Caco-2 (cell line): ENCODE measurements around the gene DYRK1A. TPM values are rescaled to one million over a fixed set of nuclear protein-coding genes. Genes with fewer than 3 reads are reported as not detected.

Experiments used
- BruUV-seq: library from RNA; stranded (reverse); fragments of 400-500 nt; replicated peaks from 2 replicates; lab custom pipeline; 2021; lab: Mats Ljungman, UMichigan
- CTCF ChIA-PET: fragments of 300-600 bp; sonication (Branson Sonifier 250); formaldehyde crosslinking; loops from one replicate; lab custom pipeline; 2022; ENCODE audit warnings: antibody characterized with exemption; lab: Charles Lee
- POLR2A ChIA-PET: fragments of 300-600 bp; sonication (Branson Sonifier 250); formaldehyde crosslinking; loops from one replicate; lab custom pipeline; 2022; ENCODE audit warnings: antibody characterized with exemption; lab: Charles Lee
- DNase-seq, 2 experiments: peaks; one replicate each; pipeline versions ENCODE4 v3.0.0 to v3.0.0-alpha.2; 2020 to 2022
- H3K27me3 ChIP-seq: replicated peaks from 2 replicates; pipeline ENCODE4 v1.6.0; 2011; ENCODE audit warnings: low read length; ENCODE audit not compliant: control insufficient read depth, insufficient read depth
- H3K36me3 ChIP-seq: 2 replicates; pipeline ENCODE4 v1.5.1; 2011; ENCODE audit warnings: low read length; ENCODE audit not compliant: control insufficient read depth, insufficient read depth
- H3K4me1 ChIP-seq: fragments of 250-450 bp; sonication (Bioruptor Pico); 2 replicates; pipeline ENCODE4 v1.5.1; 2020; ENCODE audit warnings: mild to moderate bottlenecking
- H3K4me3 ChIP-seq: 2 replicates; pipeline ENCODE4 v1.5.1; 2011; ENCODE audit warnings: low read depth, mild to moderate bottlenecking, control low read depth, low read length
- H3K9me3 ChIP-seq: fragments of 250-450 bp; sonication (Bioruptor Pico); 2 replicates; pipeline ENCODE4 v1.5.1; 2020; ENCODE audit warnings: mild to moderate bottlenecking, moderate library complexity
- H3K27ac Mint-ChIP-seq: one replicate; pipeline ENCODE4 v1.8.0; 2022; ENCODE audit warnings: mixed read lengths; ENCODE audit not compliant: unreplicated experiment
- H3K27me3 Mint-ChIP-seq: one replicate; pipeline ENCODE4 v1.8.0; 2022; ENCODE audit warnings: mixed read lengths; ENCODE audit not compliant: insufficient read depth, unreplicated experiment
- H3K36me3 Mint-ChIP-seq: one replicate; pipeline ENCODE4 v1.8.0; 2022; ENCODE audit warnings: mild to moderate bottlenecking, mixed read lengths; ENCODE audit not compliant: insufficient read depth, unreplicated experiment
- H3K4me1 Mint-ChIP-seq: one replicate; pipeline ENCODE4 v1.8.0; 2022; ENCODE audit warnings: low read depth, mixed read lengths; ENCODE audit not compliant: unreplicated experiment
- H3K4me3 Mint-ChIP-seq: one replicate; pipeline ENCODE4 v1.8.0; 2022; ENCODE audit warnings: mild to moderate bottlenecking, moderate library complexity, mixed read lengths; ENCODE audit not compliant: unreplicated experiment
- H3K9me3 Mint-ChIP-seq: one replicate; pipeline ENCODE4 v1.8.0; 2022; ENCODE audit warnings: mixed read lengths; ENCODE audit not compliant: unreplicated experiment
- intact Hi-C: fragments of 100-400 bp; cut with micrococcal nuclease; formaldehyde crosslinking; loops from one replicate; pipeline ENCODE4 v1.10.0; 2022; ENCODE audit not compliant: unreplicated experiment
- total RNA-seq: library from RNA; stranded (reverse); gene quantifications from 2 replicates; pipeline ENCODE4 v1.2.3, GENCODE V29; 2022
- TF ChIP-seq, protein P1 (sequence below), 2 experiments: fragments of 200-600 bp in 1 of 2; IDR thresholded peaks; 1 replicate in 1 of 2; 2 replicates in 1 of 2; pipeline versions ENCODE4 v1.5.1 to v1.8.0; 2011 to 2022; ENCODE audit warnings: antibody characterized with exemption in 1 of 2, control low read depth in 1 of 2, inconsistent platforms in 1 of 2, low read depth in 1 of 2, low read length in 1 of 2, mild to moderate bottlenecking in 1 of 2, moderate library complexity in 1 of 2; ENCODE audit not compliant: insufficient read depth in 1 of 2, severe bottlenecking in 1 of 2, unreplicated experiment in 1 of 2

DYRK1A gene
- total RNA-seq, 1 experiment from 2014 or later, result 50.9 TPM

DNA sequence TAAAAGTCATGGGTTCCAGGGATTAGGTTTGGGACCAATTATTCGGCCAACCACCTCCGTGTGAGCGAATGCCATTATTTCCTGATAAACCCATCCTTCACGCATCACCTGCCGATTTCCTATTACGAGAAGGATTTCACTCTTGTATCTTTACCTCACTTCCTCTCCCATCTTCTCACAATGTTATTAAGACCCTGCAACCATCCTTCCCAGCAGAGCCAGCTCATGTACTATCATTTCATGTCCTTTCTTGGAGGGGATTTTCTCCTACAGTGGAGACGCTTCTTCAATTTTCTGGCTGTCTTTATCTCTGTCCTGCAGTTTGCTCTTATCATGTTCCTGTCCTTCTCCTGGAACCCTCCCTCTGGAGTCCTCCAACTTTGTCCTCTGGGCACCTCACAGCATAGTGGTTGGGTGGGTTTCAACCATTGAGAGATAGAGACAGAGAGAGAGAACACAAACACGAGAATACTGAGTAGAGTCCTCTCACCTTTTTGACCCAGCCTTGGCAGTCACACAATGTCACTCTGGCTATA lies 192.2 kb downstream of the DYRK1A start:
- BruUV-seq, result no TSS peak
- H3K27me3 Mint-ChIP-seq, result no peaks in the 10 kb centered on the region
- peaks cover 18% of the 10 kb centered on the region for H3K4me1 ChIP-seq
- intact Hi-C loops, result no loop called here
- H3K27ac Mint-ChIP-seq, result no peak overlapping the region
- no peak for DNase-seq
- H3K4me3 ChIP-seq, result no peak overlapping the region
- H3K4me3 Mint-ChIP-seq, result no peak overlapping the region
- H3K36me3 Mint-ChIP-seq, result peaks cover 8% of the 10 kb centered on the region
- H3K9me3 Mint-ChIP-seq, result no peaks in the 10 kb centered on the region
- CTCF ChIA-PET, result no interaction called here
- no peaks in the 10 kb centered on the region for H3K27me3 ChIP-seq
- no peaks in the 10 kb centered on the region for H3K9me3 ChIP-seq
- POLR2A ChIA-PET, result no interaction called here
- H3K36me3 ChIP-seq, result no peaks in the 10 kb centered on the region
- H3K4me1 Mint-ChIP-seq, result no peaks in the 10 kb centered on the region
- TF ChIP-seq, protein P1, sequence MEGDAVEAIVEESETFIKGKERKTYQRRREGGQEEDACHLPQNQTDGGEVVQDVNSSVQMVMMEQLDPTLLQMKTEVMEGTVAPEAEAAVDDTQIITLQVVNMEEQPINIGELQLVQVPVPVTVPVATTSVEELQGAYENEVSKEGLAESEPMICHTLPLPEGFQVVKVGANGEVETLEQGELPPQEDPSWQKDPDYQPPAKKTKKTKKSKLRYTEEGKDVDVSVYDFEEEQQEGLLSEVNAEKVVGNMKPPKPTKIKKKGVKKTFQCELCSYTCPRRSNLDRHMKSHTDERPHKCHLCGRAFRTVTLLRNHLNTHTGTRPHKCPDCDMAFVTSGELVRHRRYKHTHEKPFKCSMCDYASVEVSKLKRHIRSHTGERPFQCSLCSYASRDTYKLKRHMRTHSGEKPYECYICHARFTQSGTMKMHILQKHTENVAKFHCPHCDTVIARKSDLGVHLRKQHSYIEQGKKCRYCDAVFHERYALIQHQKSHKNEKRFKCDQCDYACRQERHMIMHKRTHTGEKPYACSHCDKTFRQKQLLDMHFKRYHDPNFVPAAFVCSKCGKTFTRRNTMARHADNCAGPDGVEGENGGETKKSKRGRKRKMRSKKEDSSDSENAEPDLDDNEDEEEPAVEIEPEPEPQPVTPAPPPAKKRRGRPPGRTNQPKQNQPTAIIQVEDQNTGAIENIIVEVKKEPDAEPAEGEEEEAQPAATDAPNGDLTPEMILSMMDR (IDR thresholded peaks at IDR 0.05; ENCODE audit: insufficient read depth in 1 of 2, low read depth in 1 of 2, low read length in 1 of 2, severe bottlenecking in 1 of 2, unreplicated experiment in 1 of 2), result no peak

DNA sequence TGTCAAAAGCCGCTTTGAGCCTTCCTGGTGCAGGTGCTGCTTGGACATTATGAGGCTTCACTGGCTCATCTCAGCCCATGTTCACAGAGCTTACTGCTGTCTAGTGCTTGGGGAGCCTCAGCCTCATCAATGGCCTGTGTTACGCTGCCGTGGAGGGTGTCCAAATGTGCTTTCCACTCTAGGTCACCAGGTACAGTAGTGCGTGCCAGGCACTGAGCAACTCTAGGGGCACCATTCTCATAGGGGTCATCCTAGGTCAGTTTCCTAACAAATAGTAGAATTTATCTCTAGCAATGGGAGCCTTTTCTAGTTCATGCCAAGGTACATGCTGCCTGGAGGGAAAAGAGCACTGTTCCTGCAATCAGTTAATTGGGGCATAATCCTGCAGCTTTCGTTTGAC lies 193.8 kb downstream of the DYRK1A start:
- no peaks in the 10 kb centered on the region for H3K27me3 Mint-ChIP-seq
- Histone ChIP-seq H3K9me3 (no peaks in the 10 kb centered on the region), H3K27me3 (no peaks in the 10 kb centered on the region), H3K4me1 (peaks cover 14% of the 10 kb centered on the region), H3K4me3 (no peak overlapping the region), H3K36me3 (no peaks in the 10 kb centered on the region)
- H3K27ac Mint-ChIP-seq, result no peak overlapping the region
- ChIA-PET CTCF (no interaction called here), POLR2A (no interaction called here)
- no TSS peak for BruUV-seq
- H3K9me3 Mint-ChIP-seq, result no peaks in the 10 kb centered on the region
- intact Hi-C loops, result loop anchor here (10.0 kb wide), 2 partner anchors 306 to 336 kb away; no protein-coding TSS in a partner anchor
- peaks cover 6% of the 10 kb centered on the region for H3K4me1 Mint-ChIP-seq
- DNase-seq, result no peak
- no peak overlapping the region for H3K4me3 Mint-ChIP-seq
- TF ChIP-seq, protein P1 (IDR thresholded peaks at IDR 0.05; ENCODE audit: insufficient read depth in 1 of 2, low read depth in 1 of 2, low read length in 1 of 2, severe bottlenecking in 1 of 2, unreplicated experiment in 1 of 2), result no peak
- peaks cover 15% of the 10 kb centered on the region for H3K36me3 Mint-ChIP-seq

DNA sequence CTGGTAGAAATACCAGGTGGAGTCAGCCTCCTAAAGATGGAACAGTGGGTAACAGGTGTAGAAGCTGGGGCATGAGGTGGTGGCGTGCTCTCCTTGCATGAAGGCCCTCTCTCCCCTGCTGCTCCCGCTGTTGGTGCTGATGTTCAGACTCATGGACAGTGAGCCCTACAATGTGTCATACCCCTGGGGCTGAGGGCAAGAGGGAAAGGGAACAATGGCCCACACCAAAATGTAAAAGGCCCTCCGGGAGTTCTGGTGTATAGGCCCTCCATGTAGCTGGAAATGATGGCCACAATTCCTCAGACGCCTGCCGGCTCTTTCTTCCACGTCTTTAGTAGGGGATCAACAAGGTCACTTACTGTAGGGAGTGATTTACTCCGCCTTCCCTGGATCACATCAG lies 194.9 kb downstream of the DYRK1A start:
- peaks cover 10% of the 10 kb centered on the region for H3K4me1 ChIP-seq
- BruUV-seq, result no TSS peak
- TF ChIP-seq, protein P1 (IDR thresholded peaks at IDR 0.05; ENCODE audit: insufficient read depth in 1 of 2, low read depth in 1 of 2, low read length in 1 of 2, severe bottlenecking in 1 of 2, unreplicated experiment in 1 of 2), result no peak
- no peaks in the 10 kb centered on the region for H3K27me3 ChIP-seq
- ChIA-PET POLR2A (no interaction called here), CTCF (no interaction called here)
- Mint-ChIP-seq H3K36me3 (peaks cover 23% of the 10 kb centered on the region), H3K27me3 (no peaks in the 10 kb centered on the region), H3K4me3 (no peak overlapping the region), H3K9me3 (no peaks in the 10 kb centered on the region), H3K27ac (no peak overlapping the region), H3K4me1 (peaks cover 16% of the 10 kb centered on the region)
- no peaks in the 10 kb centered on the region for H3K9me3 ChIP-seq
- intact Hi-C loops, result loop anchor here (10.0 kb wide), 2 partner anchors 307 to 337 kb away; no protein-coding TSS in a partner anchor
- H3K4me3 ChIP-seq, result no peak overlapping the region
- no peak for DNase-seq
- no peaks in the 10 kb centered on the region for H3K36me3 ChIP-seq
